ENCODE measurements around the gene CT45A6.
"Not testable (repeated sequence)": the region's sequence is repeated elsewhere in the genome, so short reads cannot be mapped to it uniquely, and the experiment has no call there.

The CT45A6 gene

GRCh38 chrX:135802687-135803086 lies at the start of gene CT45A6:
CT45A6 (minus strand) TSS chrX:135802787; CDS start chrX:135798993, 3,794 bp downstream.
- not testable (repeated sequence) for DNase-seq

- DNase-seq = not testable (repeated sequence)
Measured at GRCh38 chrX:135837180-135837579, 34.6 kb upstream of the CT45A6 start, which contains the start of gene CT45A7. CT45A7 (minus strand) TSS chrX:135837280; CDS start chrX:135833533, 3,747 bp downstream.

GRCh38 chrX:135819912-135820311 lies 17.3 kb upstream of the CT45A6 start, which contains the start of gene CT45A2:
CT45A2 (minus strand) TSS chrX:135820012; CDS start chrX:135816265, 3,747 bp downstream.
- not testable (repeated sequence) for DNase-seq

GRCh38 chrX:135785403-135785802 lies 17.2 kb downstream of the CT45A6 start, which contains the start of gene CT45A5:
CT45A5 (minus strand) TSS chrX:135785503; CDS start chrX:135781729, 3,774 bp downstream.
- DNase-seq = not testable (repeated sequence)

GRCh38 chrX:135768091-135768490 lies 34.5 kb downstream of the CT45A6 start, which contains the start of gene CT45A3:
CT45A3 (minus strand) TSS chrX:135768191; CDS start chrX:135764444, 3,747 bp downstream.
- DNase-seq = not testable (repeated sequence)

GRCh38 chrX:135744739-135745138 lies 57.8 kb downstream of the CT45A6 start:
- DNase-seq = not testable (repeated sequence)

Data from cerebellar nuclear complex (tissue), 1 donor.